LoVo (cell line): ENCODE measurements around the gene ETFDH.
"Not testable (repeated sequence)": the region's sequence is repeated elsewhere in the genome, so short reads cannot be mapped to it uniquely, and the experiment has no call there.

Source experiments
- DNase-seq: peaks from one replicate; pipeline ENCODE4 v3.0.0-alpha.2; 2016; ENCODE audit warnings: low spot score

The ETFDH gene

DNA sequence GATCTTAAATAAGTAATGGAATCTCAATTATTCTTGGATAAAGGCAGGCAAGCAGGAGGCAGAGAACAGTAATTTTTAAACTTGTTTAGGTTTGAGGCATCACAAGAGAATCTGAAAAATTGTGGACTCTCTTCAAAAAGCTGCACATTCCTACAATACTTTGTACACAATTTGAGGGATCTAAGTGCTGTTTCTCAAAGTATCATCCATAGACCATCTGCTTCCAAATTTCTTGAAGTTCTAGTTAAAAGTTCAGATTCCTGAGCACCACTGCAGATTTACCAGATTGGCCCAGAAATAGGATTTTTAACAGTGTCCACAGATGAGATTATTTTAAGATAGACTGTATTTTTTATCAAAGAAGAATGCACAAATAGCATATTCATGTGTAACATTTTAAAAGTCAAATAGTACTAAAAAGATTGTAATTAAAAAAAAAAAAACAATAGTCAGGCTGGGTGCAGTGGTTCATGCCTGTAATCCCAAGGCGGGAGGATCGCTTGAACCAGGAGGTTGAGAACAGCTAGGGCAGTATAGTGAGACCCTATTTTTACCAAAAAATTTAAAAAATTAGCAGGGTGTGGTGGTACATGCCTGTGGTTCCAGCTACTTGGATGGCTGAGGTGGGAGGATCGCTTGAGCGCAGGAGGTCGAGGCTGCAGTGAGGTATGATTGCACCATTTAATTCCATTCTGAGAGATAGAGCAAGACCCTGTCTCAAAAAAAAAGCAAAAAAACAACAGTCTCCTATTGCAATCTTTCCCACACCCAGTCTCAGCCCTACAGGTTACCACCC is 82.5 kb downstream of the ETFDH start:
- DNase-seq, result no peak

DNA sequence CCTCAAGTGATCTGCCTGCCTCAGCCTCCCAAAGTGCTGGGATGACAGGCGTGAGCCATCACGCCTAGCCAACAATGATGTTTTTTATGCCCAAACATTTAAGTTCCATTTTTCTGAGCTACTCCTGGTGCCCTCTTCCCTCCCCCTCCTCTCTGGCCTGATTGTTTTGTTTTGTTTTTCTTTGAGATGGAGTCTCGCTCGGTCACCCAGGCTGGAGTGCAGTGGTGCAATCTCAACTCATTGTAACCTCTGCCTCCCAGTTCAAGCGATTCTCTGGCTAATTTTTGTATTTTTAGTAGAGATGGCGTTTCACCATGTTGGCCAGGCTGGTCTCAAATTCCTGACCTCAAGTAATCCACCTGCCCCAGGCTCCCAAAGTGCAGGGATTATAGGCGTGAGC is 83.7 kb downstream of the ETFDH start:
- DNase-seq, result not testable (repeated sequence)

DNA sequence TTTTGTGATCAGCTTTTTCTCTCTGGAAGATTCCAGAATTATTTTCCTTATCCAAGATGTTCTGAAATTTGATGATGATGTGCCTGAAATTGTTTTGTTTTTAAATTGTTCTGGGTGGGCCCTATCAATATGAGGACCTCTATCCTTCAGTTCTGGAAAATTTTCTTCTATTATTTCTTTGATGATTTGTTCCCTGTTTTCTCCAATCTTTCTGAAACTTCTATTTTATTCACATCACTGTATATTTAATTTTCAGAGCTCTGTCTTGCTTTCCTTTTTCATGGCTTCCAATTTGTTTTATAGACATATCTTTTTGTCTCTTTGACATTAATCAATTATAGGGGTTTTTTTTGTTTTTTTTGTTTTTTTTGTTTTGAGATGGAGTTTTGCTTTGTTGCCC is 84.5 kb downstream of the ETFDH start:
- no peak for DNase-seq

DNA sequence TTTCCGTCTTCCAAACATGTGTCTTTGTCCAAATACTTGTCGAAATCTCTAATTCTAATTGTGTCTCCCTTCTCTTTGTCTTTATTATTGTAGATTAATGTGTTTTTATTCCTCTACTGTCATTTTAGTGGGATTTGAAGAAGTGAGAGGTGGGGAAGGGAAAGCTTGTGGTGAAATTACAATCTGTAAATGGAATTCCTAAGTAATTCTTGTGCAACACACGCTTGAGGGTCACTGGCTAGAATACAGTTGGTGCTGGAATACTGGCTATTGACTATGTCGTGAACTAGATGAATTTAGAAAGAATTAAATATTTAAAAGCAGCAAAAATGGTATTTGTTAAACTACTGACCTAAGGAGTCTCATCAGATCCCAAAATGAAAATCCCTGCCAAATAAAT is 86.0 kb downstream of the ETFDH start:
- DNase-seq, result no peak

GRCh38 chr4:158758703-158759102 is 86.6 kb downstream of the ETFDH start:
- DNase-seq, result no peak
